NCI-H2029 (cell line): ENCODE measurements around the gene TNNC1.

Experiments used
- DNase-seq: peaks from one replicate; lab custom pipeline; 2025; lab: John Stamatoyannopoulos, UW

The TNNC1 gene

DNA sequence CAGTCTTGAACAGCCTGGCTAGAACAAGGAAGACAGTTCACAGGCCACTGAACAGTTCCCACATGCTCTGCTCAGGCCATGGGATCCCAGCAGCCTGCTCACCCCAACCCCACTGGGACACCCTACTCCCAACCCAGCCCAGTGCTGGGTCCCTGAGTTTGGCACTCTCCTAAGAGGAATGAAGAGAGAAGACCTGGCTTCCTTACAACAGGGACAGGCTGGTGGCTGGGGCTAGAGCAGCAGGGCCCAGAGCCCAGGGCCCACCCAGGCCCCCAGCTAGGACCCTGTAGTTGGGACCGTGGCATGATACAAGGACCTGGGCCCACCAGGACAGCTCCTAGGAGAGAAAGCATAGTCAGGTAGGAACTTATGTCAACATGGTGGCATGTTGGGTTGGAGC lies 52.3 kb downstream of the TNNC1 start:
- DNase-seq: no peak
